Measurements from ENCODE around the gene MIB2.

GRCh38 chr1:1669468-1670440 lies 54.5 kb downstream of the MIB2 start:
- no peak for TF ChIP-seq POLR2A (IDR thresholded peaks at IDR 0.05; ENCODE audit: low read depth, low read length)
- no peak for TF ChIP-seq TAF1 (IDR thresholded peaks at IDR 0.05; ENCODE audit: borderline replicate concordance, low read depth, low read length)

Measured in GM12892 (cell line).